Measurements from ENCODE around the gene NFE2L3.
"Not testable (repeated sequence)": the region's sequence is repeated elsewhere in the genome, so short reads cannot be mapped to it uniquely, and the experiment has no call there.

NFE2L3 gene

DNA sequence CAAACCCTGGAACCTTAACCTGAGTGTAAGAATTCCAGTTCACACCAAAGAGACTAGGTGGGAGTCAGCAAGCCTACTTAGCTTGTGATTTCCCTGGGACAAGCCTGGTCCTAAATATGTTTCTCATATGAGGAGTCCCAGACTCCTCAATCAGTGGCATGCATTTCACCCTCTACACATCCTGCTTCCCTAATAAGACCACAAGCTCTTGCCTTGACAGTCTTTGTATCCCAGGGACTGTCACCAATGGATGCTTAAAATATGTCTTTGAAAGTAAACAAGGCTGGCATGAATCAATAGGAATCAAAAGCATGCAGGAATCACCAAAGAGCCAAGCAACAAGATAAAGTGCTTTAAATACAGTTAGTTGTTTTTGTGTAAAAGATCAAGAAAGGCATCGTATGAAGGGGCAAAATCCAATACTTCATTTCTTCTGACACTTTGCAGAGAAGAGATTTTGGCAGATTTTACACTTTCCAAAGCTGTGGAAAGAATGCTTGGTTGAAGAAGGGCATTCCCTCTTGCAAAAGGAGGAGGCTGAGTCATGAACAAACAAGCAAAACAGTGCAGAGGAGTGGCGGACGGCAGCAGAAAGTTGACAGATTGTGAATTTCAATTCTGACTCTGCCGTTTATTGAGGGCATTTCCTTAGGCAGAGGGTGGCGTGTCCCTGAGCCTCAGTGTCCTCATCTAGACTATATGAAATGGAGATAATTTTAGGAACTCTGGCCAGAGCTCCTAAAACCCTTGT is 8.5 kb upstream of the NFE2L3 start:
- peaks cover 19% of the 10 kb centered on the region for H3K9me3 Mint-ChIP-seq
- H3K4me1 Mint-ChIP-seq, result no peaks in the 10 kb centered on the region
- H3K4me3 Mint-ChIP-seq, result no peak overlapping the region
- TF ChIP-seq, protein P1, sequence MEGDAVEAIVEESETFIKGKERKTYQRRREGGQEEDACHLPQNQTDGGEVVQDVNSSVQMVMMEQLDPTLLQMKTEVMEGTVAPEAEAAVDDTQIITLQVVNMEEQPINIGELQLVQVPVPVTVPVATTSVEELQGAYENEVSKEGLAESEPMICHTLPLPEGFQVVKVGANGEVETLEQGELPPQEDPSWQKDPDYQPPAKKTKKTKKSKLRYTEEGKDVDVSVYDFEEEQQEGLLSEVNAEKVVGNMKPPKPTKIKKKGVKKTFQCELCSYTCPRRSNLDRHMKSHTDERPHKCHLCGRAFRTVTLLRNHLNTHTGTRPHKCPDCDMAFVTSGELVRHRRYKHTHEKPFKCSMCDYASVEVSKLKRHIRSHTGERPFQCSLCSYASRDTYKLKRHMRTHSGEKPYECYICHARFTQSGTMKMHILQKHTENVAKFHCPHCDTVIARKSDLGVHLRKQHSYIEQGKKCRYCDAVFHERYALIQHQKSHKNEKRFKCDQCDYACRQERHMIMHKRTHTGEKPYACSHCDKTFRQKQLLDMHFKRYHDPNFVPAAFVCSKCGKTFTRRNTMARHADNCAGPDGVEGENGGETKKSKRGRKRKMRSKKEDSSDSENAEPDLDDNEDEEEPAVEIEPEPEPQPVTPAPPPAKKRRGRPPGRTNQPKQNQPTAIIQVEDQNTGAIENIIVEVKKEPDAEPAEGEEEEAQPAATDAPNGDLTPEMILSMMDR (IDR thresholded peaks at IDR 0.05), result no peak
- peak overlapping the region; percentile 62 for H3K27ac Mint-ChIP-seq
- DNase-seq, result no peak
- H3K36me3 Mint-ChIP-seq (ENCODE audit: low read depth), result no peaks in the 10 kb centered on the region
- H3K27me3 Mint-ChIP-seq (ENCODE audit: low read depth, poor library complexity), result peaks cover 13% of the 10 kb centered on the region

DNA sequence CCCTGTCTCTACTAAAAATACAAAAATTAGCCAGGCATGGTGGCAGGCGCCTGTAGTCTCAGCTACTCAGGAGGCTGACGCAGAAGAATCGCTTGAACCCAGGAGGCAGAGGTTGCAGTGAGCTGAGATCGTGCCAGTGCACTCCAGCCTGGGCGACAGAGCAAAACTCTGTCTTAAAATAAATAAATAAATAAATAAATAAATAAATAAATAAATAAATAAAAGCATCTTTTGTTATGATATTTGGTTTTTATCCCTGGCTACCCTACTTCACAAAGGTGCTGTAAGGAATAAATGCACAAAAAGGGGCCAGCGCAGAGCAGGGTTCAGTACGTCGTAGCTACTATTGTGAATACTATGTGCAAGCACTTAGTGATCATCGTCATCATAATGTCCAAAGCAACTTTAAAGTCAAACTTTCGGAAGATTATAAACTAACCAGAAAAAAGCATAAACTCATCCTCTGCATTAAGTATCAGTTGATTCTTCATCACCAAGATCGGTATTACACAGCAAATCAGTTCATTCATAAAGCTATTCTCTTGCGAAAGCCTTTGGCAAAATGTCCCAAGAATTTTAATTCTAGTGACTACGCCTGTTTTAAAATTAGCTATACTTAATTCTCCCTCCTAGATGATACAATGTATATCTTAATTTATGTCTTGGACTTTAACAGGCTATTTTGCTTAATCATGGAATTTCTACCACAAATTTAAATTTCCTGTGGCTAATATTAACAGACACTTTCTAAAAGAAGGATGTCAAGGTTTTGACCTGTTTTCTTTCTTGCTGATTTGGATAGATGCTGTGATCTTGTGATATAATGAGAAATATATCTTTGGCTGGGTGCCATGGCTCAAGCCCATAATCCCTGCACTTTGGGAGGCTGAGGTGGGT is 7.6 kb upstream of the NFE2L3 start:
- peaks cover 23% of the 10 kb centered on the region for H3K9me3 Mint-ChIP-seq
- H3K27ac Mint-ChIP-seq, result no peak overlapping the region
- TF ChIP-seq, protein P1 (IDR thresholded peaks at IDR 0.05), result no peak
- no peak overlapping the region for H3K4me3 Mint-ChIP-seq
- no peak for DNase-seq
- no peaks in the 10 kb centered on the region for H3K36me3 Mint-ChIP-seq (ENCODE audit: low read depth)
- H3K4me1 Mint-ChIP-seq, result no peaks in the 10 kb centered on the region
- peaks cover 13% of the 10 kb centered on the region for H3K27me3 Mint-ChIP-seq (ENCODE audit: low read depth, poor library complexity)

DNA sequence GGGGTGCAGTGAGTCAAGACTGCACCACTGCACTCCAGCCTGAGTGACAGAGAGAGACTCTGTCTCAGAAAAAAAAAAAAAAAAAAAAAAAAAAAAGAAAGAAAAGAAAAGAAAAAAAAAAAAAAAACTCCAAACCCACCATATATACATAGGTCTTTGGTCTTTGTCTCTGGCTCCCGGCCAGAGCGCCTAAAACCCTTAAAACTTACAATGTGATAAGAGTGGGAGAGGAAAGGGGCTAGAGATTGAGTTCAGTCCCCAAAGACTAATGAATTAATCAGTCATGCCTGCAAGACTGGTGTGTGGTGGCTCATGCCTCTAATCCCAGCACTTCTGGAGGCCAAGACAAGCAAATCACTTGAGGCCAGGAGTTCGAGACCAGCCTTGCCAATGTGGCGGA is 6.8 kb upstream of the NFE2L3 start:
- Mint-ChIP-seq H3K4me3 (no peak overlapping the region), H3K9me3 (peaks cover 27% of the 10 kb centered on the region), H3K4me1 (no peaks in the 10 kb centered on the region), H3K36me3 (ENCODE audit: low read depth) (no peaks in the 10 kb centered on the region), H3K27me3 (ENCODE audit: low read depth, poor library complexity) (peaks cover 16% of the 10 kb centered on the region), H3K27ac (no peak overlapping the region)
- DNase-seq, result no peak
- TF ChIP-seq, protein P1 (IDR thresholded peaks at IDR 0.05), result no peak

DNA sequence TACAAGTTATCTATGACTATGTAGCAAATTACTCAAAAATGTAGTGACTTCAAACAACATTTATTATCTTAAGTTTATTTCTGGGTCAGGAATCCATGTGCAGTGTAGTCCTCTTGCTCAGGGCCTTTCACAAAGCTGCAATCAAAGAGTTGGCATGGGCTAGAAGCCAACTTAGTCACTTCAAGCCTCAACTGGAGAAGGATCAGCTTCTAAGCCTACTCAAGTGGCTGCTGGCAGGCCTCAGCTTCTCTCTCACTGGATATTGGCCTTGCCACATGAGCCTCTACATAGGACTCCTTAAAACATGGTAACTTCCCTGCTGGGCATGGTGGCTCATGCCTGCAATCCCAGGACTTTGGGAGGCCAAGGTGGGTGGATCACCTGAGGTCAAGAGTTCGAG is 5.0 kb upstream of the NFE2L3 start:
- DNase-seq, result no peak
- H3K36me3 Mint-ChIP-seq (ENCODE audit: low read depth), result no peaks in the 10 kb centered on the region
- no peak overlapping the region for H3K27ac Mint-ChIP-seq
- H3K27me3 Mint-ChIP-seq (ENCODE audit: low read depth, poor library complexity), result peaks cover 26% of the 10 kb centered on the region
- peaks cover 10% of the 10 kb centered on the region for H3K4me1 Mint-ChIP-seq
- H3K4me3 Mint-ChIP-seq, result no peak overlapping the region
- TF ChIP-seq, protein P1 (IDR thresholded peaks at IDR 0.05), result no peak
- H3K9me3 Mint-ChIP-seq, result peaks cover 27% of the 10 kb centered on the region

DNA sequence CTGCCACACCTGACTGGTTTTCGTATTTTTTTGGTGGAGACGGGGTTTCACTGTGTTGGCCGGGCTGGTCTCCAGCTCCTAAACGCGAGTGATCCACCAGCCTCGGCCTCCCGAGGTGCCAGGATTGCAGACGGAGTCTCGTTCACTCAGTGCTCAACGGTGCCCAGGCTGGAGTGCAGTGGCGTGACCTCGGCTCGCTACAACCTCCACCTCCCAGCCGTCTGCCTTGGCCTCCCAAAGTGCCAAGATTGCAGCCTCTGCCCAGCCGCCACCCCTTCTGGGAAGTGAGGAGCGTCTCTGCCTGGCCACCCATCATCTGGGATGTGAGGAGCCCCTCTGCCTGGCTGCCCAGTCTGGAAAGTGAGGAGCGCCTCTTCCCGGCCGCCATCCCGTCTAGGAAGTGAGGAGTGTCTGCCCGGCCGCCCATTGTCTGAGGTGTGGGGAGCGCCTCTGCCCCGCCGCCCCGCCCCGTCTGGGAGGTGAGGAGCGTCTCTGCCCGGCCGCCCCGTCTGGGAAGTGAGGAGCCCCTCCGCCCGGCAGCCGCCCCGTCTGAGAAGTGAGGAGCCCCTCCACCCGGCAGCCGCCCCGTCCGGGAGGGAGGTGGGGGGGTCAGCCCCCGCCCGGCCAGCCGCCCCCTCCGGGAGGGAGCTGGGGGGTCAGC is 4.2 kb upstream of the NFE2L3 start:
- H3K4me1 Mint-ChIP-seq; H3K4me3 Mint-ChIP-seq; H3K36me3 Mint-ChIP-seq (ENCODE audit: low read depth); H3K27ac Mint-ChIP-seq: not testable (repeated sequence)
- peaks cover 21% of the 10 kb centered on the region for H3K27me3 Mint-ChIP-seq (ENCODE audit: low read depth, poor library complexity)
- DNase-seq, result peak; percentile 22
- peaks cover 27% of the 10 kb centered on the region for H3K9me3 Mint-ChIP-seq

DNA sequence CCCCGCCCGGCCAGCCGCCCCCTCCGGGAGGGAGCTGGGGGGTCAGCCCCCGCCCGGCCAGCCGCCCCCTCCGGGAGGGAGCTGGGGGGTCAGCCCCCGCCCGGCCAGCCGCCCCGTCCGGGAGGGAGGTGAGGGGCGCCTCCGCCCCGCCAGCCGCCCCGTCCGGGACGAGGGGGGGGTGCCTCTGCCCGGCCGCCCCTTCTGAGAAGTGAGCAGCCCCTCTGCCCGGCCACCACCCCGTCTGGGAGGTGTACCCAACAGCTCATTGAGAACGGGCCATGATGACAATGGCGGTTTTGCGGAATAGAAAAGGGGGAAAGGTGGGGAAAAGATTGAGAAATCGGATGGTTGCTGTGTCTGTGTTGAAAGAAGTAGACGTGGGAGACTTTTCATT is 3.7 kb upstream of the NFE2L3 start:
- not testable (repeated sequence) for H3K4me3 Mint-ChIP-seq; H3K36me3 Mint-ChIP-seq (ENCODE audit: low read depth); H3K27ac Mint-ChIP-seq; DNase-seq
- Mint-ChIP-seq H3K4me1 (peaks cover 13% of the 10 kb centered on the region), H3K9me3 (peaks cover 27% of the 10 kb centered on the region), H3K27me3 (ENCODE audit: low read depth, poor library complexity) (peaks cover 26% of the 10 kb centered on the region)
